ENCODE measurements around the gene PHF20.

The PHF20 gene

DNA sequence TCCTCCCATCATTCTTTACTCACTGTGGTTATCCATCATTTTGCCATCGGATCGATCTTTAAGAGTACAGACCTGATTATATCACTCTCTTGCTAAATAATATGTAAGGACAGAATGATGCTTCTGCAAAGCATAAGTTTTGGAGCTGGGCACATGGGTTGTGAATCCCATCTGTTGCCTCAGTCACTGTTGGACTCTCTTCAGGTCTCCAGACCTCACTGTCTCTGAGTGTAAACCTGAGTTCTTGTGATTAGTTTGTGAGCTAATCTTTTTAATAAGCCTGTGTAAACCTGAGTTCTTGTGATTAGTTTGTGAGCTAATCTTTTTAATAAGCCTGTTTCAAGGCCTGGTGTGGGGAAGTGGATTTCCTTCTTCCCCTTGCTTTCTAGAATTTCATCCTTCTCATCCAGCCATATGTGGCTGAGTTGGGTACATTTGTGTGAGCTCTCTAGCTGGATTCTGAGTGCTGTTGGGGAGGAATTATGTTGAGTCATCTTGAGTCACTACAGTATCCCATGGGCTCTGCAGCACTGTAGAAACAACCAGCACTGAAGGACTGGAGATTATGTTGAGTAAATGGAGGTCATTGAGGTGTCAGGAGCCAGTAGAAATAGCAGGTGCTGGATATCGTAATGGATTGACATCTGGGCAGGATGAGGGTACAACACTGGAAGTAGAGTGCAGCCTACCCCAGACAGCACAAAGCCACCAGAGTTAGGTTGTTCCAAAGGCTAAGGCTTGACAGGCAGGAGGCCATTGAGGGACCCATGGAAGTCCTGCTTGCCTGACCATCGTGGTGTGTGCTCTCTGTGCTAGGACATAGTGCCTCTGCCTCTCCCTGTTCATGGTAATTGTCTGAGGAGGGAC, 130.1 kb downstream of the PHF20 start:
- no peak overlapping the region for H3K27ac ChIP-seq
- TF ChIP-seq, protein P1, sequence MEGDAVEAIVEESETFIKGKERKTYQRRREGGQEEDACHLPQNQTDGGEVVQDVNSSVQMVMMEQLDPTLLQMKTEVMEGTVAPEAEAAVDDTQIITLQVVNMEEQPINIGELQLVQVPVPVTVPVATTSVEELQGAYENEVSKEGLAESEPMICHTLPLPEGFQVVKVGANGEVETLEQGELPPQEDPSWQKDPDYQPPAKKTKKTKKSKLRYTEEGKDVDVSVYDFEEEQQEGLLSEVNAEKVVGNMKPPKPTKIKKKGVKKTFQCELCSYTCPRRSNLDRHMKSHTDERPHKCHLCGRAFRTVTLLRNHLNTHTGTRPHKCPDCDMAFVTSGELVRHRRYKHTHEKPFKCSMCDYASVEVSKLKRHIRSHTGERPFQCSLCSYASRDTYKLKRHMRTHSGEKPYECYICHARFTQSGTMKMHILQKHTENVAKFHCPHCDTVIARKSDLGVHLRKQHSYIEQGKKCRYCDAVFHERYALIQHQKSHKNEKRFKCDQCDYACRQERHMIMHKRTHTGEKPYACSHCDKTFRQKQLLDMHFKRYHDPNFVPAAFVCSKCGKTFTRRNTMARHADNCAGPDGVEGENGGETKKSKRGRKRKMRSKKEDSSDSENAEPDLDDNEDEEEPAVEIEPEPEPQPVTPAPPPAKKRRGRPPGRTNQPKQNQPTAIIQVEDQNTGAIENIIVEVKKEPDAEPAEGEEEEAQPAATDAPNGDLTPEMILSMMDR (conservative IDR thresholded peaks at IDR 0.05) = no peak
- TF ChIP-seq ZFX (IDR thresholded peaks at IDR 0.05) = no peak

DNA sequence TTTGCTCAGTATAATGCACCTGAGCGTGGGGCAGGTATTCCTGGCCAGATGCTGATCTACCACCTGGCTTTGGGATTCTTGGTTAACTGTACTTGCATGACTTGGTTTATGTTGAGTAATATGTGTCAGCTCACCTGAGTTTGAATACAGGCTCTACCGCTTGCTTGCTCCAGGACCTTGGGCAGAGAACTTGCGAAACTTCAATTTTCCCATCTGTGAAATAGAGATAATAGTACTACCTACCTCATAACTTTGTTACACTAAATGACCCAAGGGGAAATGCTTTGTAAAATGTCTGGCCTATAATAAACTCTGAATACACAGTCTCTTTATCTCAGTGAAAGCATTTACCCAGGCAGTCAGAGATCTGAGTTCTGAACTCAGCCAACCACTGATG, 130.7 kb downstream of the PHF20 start:
- TF ChIP-seq, protein P1 (conservative IDR thresholded peaks at IDR 0.05) = no peak
- TF ChIP-seq ZFX (IDR thresholded peaks at IDR 0.05) = no peak
- no peak overlapping the region for H3K27ac ChIP-seq

DNA sequence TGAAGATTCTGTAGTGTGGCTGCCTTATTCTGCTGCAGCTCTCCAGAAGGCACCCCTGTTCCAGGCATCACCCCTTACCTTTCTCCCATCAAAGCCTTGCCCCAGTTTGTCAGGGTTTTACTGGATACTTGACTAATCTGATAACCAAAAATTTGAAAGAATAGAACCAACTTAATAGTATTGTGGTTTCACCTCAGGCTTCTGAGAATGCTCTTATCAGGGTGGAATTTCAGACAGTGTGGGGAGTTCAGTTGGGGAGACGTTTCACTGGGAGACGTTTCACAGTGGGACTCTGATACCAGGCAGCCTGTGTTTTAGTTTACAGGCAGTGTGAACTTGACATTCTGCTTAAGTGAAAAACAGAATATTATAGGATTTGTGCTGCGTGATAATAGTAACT, 132.0 kb downstream of the PHF20 start:
- no peak for TF ChIP-seq ZFX (IDR thresholded peaks at IDR 0.05)
- TF ChIP-seq, protein P1 (conservative IDR thresholded peaks at IDR 0.05) = no peak
- no peak overlapping the region for H3K27ac ChIP-seq

DNA sequence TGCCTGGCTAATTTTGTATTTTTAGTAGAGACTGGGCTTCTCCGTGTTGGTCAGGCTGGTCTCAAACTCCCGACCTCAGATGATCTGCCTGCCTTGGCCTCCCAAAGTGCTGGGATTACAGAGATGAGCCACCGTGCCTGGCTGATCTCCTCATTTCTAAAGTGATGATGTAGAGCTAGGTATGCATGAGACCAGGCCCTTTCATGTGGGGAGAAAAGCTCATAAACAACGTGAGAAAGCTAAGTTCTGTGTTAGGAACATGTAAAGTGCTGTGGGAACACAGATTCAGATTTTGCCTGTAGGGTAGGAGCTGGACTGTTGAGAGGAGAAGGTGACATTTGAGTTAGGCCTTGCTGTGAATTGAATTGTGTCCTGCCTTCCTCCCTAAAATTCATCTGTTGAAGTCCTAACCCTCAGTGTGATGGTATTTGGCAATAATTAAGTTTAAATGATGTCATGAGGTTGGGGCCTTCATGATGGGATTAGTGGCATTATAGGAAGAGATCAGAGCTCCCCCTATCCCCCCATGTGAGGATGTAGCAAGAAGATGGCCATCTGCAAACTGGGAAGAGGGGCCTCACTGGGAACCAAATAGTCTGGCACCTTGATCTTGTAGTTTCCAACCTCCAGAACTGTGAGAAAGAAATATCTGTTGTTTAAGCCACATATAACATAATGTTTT, 133.3 kb downstream of the PHF20 start:
- H3K27ac ChIP-seq = no peak overlapping the region
- TF ChIP-seq, protein P1 (conservative IDR thresholded peaks at IDR 0.05) = no peak
- no peak for TF ChIP-seq ZFX (IDR thresholded peaks at IDR 0.05)

DNA sequence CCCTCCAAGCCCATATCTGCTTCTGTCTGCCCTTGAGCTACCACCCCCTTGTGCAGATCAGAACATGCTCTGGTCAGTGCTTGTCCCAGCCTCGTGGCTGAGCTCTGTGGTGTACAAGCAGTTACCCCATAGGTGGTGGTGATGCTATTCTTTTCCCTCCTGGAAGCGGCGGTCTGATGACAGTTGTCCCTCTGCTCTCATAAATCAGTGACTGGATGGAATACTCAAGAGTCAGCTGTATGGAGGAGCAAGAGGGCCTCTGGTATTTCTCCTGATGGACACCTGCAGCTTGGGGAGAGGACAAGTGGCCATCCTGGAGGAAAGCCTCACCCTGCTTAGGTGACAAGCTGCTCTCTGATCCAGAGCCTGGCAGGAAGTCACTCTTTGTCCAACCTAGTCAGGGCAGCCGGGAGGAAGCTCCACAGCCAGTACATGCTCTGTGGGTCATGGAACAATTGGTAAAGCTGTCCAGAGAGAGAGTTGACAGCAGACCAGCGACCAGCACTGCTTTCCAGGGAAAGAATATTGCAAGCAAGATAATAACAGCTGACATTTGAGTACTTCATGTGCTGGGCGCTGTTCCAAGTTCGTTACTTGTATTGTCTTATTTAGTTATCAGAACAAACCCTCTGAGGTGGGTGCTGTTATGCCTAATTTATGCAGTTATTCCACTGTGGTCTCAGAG, 135.3 kb downstream of the PHF20 start:
- TF ChIP-seq ZFX (IDR thresholded peaks at IDR 0.05) = no peak
- TF ChIP-seq, protein P1 (conservative IDR thresholded peaks at IDR 0.05) = no peak
- H3K27ac ChIP-seq = peak overlapping the region; percentile 16

DNA sequence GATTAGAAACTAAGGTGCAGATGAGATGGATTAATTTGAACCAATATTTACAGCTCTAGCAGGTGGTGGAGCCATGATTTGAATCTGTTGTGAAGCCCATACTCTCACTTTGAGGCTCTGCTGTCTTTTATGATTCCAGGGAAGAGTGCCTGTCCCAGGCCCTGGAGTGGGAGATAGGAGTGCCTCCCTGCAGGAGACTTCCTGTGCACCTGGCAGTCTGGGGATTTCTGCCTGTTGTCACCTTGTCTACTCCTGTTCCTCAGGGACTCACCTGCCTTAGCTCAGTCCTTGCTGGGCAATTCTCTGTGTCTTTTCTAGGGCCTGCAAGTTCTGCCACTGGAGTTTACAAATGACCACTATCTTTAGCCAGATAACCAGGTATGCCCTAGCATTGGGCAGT, 136.2 kb downstream of the PHF20 start:
- no peak overlapping the region for H3K27ac ChIP-seq

More for the DNA sequence above, 136.2 kb downstream of the PHF20 start:
- TF ChIP-seq, protein P1 (conservative IDR thresholded peaks at IDR 0.05) = no peak
- TF ChIP-seq ZFX (IDR thresholded peaks at IDR 0.05) = no peak

All from C4-2B (cell line).